Neuronal stem cell (in vitro differentiated cells): ENCODE measurements around the gene WNT16.

Experiments used
- DNase-seq: peaks from one replicate; pipeline ENCODE4 v3.0.0-alpha.2; 2013; ENCODE audit warnings: low spot score
- H2AFZ ChIP-seq: one replicate; pipeline ENCODE4 v1.6.1; 2013; ENCODE audit warnings: mild to moderate bottlenecking, low read length, inconsistent platforms
- H2AK5ac ChIP-seq: 2 replicates; pipeline ENCODE4 v1.6.1; 2013; ENCODE audit warnings: low read depth, mild to moderate bottlenecking, inconsistent platforms, low read length, moderate library complexity, mixed read lengths
- H2BK120ac ChIP-seq: 2 replicates; pipeline ENCODE4 v1.6.1; 2013; ENCODE audit warnings: low read depth, mild to moderate bottlenecking, inconsistent platforms, low read length, moderate library complexity, mixed read lengths
- H2BK12ac ChIP-seq: one replicate; pipeline ENCODE4 v1.6.1; 2013; ENCODE audit warnings: low read length, inconsistent platforms
- H2BK15ac ChIP-seq: 2 replicates; pipeline ENCODE4 v1.6.1; 2013; ENCODE audit warnings: mild to moderate bottlenecking, low read length, inconsistent platforms, mixed read lengths
- H2BK5ac ChIP-seq: one replicate; pipeline ENCODE4 v1.6.1; 2013; ENCODE audit warnings: inconsistent platforms, mild to moderate bottlenecking, low read length, moderate library complexity
- H3K14ac ChIP-seq: one replicate; pipeline ENCODE4 v1.6.1; 2013; ENCODE audit warnings: low read length, inconsistent platforms
- H3K18ac ChIP-seq: 2 replicates; pipeline ENCODE4 v1.6.1; 2013; ENCODE audit warnings: low read length, inconsistent platforms
- H3K23ac ChIP-seq: 2 replicates; pipeline ENCODE4 v1.6.1; 2013; ENCODE audit warnings: low read depth, mild to moderate bottlenecking, mixed read lengths, low read length, inconsistent platforms; ENCODE audit not compliant: poor library complexity
- H3K27ac ChIP-seq: replicated peaks from 3 replicates; pipeline ENCODE4 v1.5.1; 2013; ENCODE audit warnings: low read length, inconsistent platforms
- H3K27me3 ChIP-seq, 3 experiments: 2 replicates each; pipeline ENCODE4 v1.6.1; 2013; ENCODE audit warnings: low read length in 3 of 3, mild to moderate bottlenecking in 2 of 3, inconsistent platforms in 1 of 3, low read depth in 1 of 3, mixed read lengths in 1 of 3, moderate library complexity in 1 of 3; ENCODE audit not compliant: control insufficient read depth in 3 of 3, insufficient read depth in 3 of 3
- H3K36me3 ChIP-seq, 2 donors: replicated peaks in 1 of 2; 2 replicates each; pipeline ENCODE4 v1.6.1; 2013; ENCODE audit warnings: low read length in 2 of 2; ENCODE audit not compliant: control insufficient read depth in 2 of 2, insufficient read depth in 2 of 2
- H3K4ac ChIP-seq: 2 replicates; pipeline ENCODE4 v1.6.1; 2013; ENCODE audit warnings: inconsistent platforms, mild to moderate bottlenecking, low read length, moderate library complexity
- H3K4me1 ChIP-seq, 2 donors: 1 replicate in 1 of 2; 2 replicates in 1 of 2; pipeline ENCODE4 v1.6.1; 2013; ENCODE audit warnings: low read length in 2 of 2, low read depth in 1 of 2; ENCODE audit not compliant: control insufficient read depth in 2 of 2, insufficient read depth in 1 of 2
- H3K4me2 ChIP-seq: one replicate; pipeline ENCODE4 v1.6.1; 2013; ENCODE audit warnings: mild to moderate bottlenecking, low read length, inconsistent platforms; ENCODE audit not compliant: insufficient read depth, poor library complexity, severe bottlenecking
- H3K4me3 ChIP-seq, 2 donors: 2 replicates each; pipeline ENCODE4 v1.5.1; 2013; ENCODE audit warnings: low read length in 2 of 2, mild to moderate bottlenecking in 2 of 2, inconsistent platforms in 1 of 2, moderate library complexity in 1 of 2
- H3K79me1 ChIP-seq: one replicate; pipeline ENCODE4 v1.6.1; 2013; ENCODE audit warnings: low read depth, mild to moderate bottlenecking, inconsistent platforms, low read length, moderate library complexity
- H3K9ac ChIP-seq: one replicate; pipeline ENCODE4 v1.6.1; 2013; ENCODE audit warnings: mild to moderate bottlenecking, low read depth, low read length, inconsistent platforms; ENCODE audit not compliant: poor library complexity
- H3K9me3 ChIP-seq, 2 donors: replicated peaks in 1 of 2; 2 replicates each; pipeline versions ENCODE3 to v1.6.1; 2013; ENCODE audit warnings: low read length in 2 of 2, mild to moderate bottlenecking in 2 of 2, inconsistent platforms in 1 of 2, low read depth in 1 of 2, mixed read lengths in 1 of 2, moderate library complexity in 1 of 2; ENCODE audit not compliant: control insufficient read depth in 2 of 2, insufficient read depth in 1 of 2
- H4K8ac ChIP-seq: one replicate; pipeline ENCODE4 v1.6.1; 2013; ENCODE audit warnings: low read depth, mild to moderate bottlenecking, inconsistent platforms, low read length, moderate library complexity
- H4K91ac ChIP-seq: one replicate; pipeline ENCODE4 v1.6.1; 2013; ENCODE audit warnings: low read length, low read depth, mild to moderate bottlenecking, inconsistent platforms; ENCODE audit not compliant: poor library complexity
- WGBS, 2 donors: extraction: QIAGEN DNeasy Blood & Tissue Kit; methylation state at CpG; one replicate each; pipeline ENCODE4 v1.1.7; 2013; ENCODE audit warnings: missing lambda C conversion rate in 2 of 2, mixed read lengths in 1 of 2; ENCODE audit not compliant: insufficient read length in 2 of 2, insufficient replicate concordance in 1 of 2; ENCODE audit errors: extremely low coverage in 2 of 2; 5-methylcytosine and 5-hydroxymethylcytosine counted together

Gene WNT16

GRCh38 chr7:121282129-121282528, 46.7 kb upstream of the WNT16 start:
- H3K4me3 ChIP-seq, result no peak overlapping the region
- H3K27me3 ChIP-seq, result peaks cover 0 to 2% (median 0%) of the 10 kb centered on the region in 3 experiments
- H4K8ac ChIP-seq, result no peak overlapping the region
- H3K79me1 ChIP-seq, result no peaks in the 10 kb centered on the region
- H4K91ac ChIP-seq, result no peak overlapping the region
- no peak overlapping the region for H3K27ac ChIP-seq
- H3K9ac ChIP-seq, result no peak overlapping the region
- no peak overlapping the region for H2AFZ ChIP-seq
- H3K18ac ChIP-seq, result no peak overlapping the region
- peaks cover 0 to 2% of the 10 kb centered on the region in 2 donors for H3K9me3 ChIP-seq
- H3K14ac ChIP-seq, result no peak overlapping the region
- no peak overlapping the region for H2BK12ac ChIP-seq
- no peak overlapping the region for H2BK120ac ChIP-seq
- H2BK15ac ChIP-seq, result no peak overlapping the region
- no peak overlapping the region for H3K4ac ChIP-seq
- no peak overlapping the region for H2BK5ac ChIP-seq
- WGBS, 2 donors, result no CpG with 5 or more reads among the region's 3 CpGs
- no peaks in the 10 kb centered on the region for H3K4me1 ChIP-seq
- H3K36me3 ChIP-seq, result no peaks in the 10 kb centered on the region
- no peak overlapping the region for H2AK5ac ChIP-seq
- no peak overlapping the region for H3K23ac ChIP-seq
- no peak overlapping the region for H3K4me2 ChIP-seq
- DNase-seq, result no peak

GRCh38 chr7:121285066-121285667, 43.6 kb upstream of the WNT16 start:
- no peak overlapping the region for H2BK5ac ChIP-seq
- no peaks in the 10 kb centered on the region for H3K4me1 ChIP-seq
- no peak overlapping the region for H2AFZ ChIP-seq
- no peak overlapping the region for H4K8ac ChIP-seq
- no peak overlapping the region for H3K14ac ChIP-seq
- H3K27ac ChIP-seq, result no peak overlapping the region
- no peak overlapping the region for H4K91ac ChIP-seq
- no peak overlapping the region for H2AK5ac ChIP-seq
- no peak overlapping the region for H3K4me3 ChIP-seq
- H3K18ac ChIP-seq, result no peak overlapping the region
- no CpG with 5 or more reads among the region's 1 CpG for WGBS, 2 donors
- H3K4me2 ChIP-seq, result no peak overlapping the region
- no peak overlapping the region for H2BK15ac ChIP-seq
- H3K36me3 ChIP-seq, result no peaks in the 10 kb centered on the region
- no peak overlapping the region for H2BK12ac ChIP-seq
- H3K9ac ChIP-seq, result no peak overlapping the region
- no peak overlapping the region for H3K23ac ChIP-seq
- no peak overlapping the region for H3K4ac ChIP-seq
- no peaks in the 10 kb centered on the region for H3K27me3 ChIP-seq
- H3K9me3 ChIP-seq, result peaks cover 0 to 2% of the 10 kb centered on the region in 2 donors
- DNase-seq, result no peak
- H2BK120ac ChIP-seq, result no peak overlapping the region
- H3K79me1 ChIP-seq, result no peaks in the 10 kb centered on the region

GRCh38 chr7:121286186-121286585, 42.6 kb upstream of the WNT16 start:
- no peak overlapping the region for H3K14ac ChIP-seq
- no CpG with 5 or more reads among the region's 2 CpGs for WGBS, 2 donors
- H3K9me3 ChIP-seq, result peaks cover 0 to 2% of the 10 kb centered on the region in 2 donors
- no peaks in the 10 kb centered on the region for H3K36me3 ChIP-seq
- H3K18ac ChIP-seq, result no peak overlapping the region
- no peaks in the 10 kb centered on the region for H3K79me1 ChIP-seq
- no peak overlapping the region for H4K8ac ChIP-seq
- H2BK5ac ChIP-seq, result no peak overlapping the region
- H2BK12ac ChIP-seq, result no peak overlapping the region
- no peak overlapping the region for H2AK5ac ChIP-seq
- no peaks in the 10 kb centered on the region for H3K27me3 ChIP-seq
- DNase-seq, result no peak
- no peak overlapping the region for H3K4me2 ChIP-seq
- no peak overlapping the region for H3K9ac ChIP-seq
- no peak overlapping the region for H3K4ac ChIP-seq
- no peak overlapping the region for H3K23ac ChIP-seq
- H2AFZ ChIP-seq, result no peak overlapping the region
- no peak overlapping the region for H2BK15ac ChIP-seq
- no peak overlapping the region for H4K91ac ChIP-seq
- H3K4me1 ChIP-seq, result no peaks in the 10 kb centered on the region
- H3K27ac ChIP-seq, result no peak overlapping the region
- no peak overlapping the region for H3K4me3 ChIP-seq
- H2BK120ac ChIP-seq, result no peak overlapping the region

- Histone ChIP-seq H3K23ac (no peak overlapping the region), H3K4ac (no peak overlapping the region), H3K4me3 (no peak overlapping the region), H3K9ac (no peak overlapping the region), H2BK12ac (no peak overlapping the region), H2AK5ac (no peak overlapping the region), H4K8ac (no peak overlapping the region), H3K27ac (no peak overlapping the region), H2AFZ (no peak overlapping the region), H2BK15ac (no peak overlapping the region), H4K91ac (no peak overlapping the region), H2BK120ac (no peak overlapping the region), H3K4me1 (no peaks in the 10 kb centered on the region), H3K14ac (no peak overlapping the region), H3K36me3 (no peaks in the 10 kb centered on the region), H3K27me3 (no peaks in the 10 kb centered on the region), H3K9me3 (peaks cover 0 to 2% of the 10 kb centered on the region in 2 donors), H3K18ac (no peak overlapping the region), H3K79me1 (no peaks in the 10 kb centered on the region), H2BK5ac (no peak overlapping the region), H3K4me2 (no peak overlapping the region)
- DNase-seq, result no peak
- no CpG with 5 or more reads among the region's 6 CpGs for WGBS, 2 donors
These were observed 41.8 kb upstream of the WNT16 start for GRCh38 chr7:121286742-121287734.
